ENCODE measurements around the gene CFAP46. TPM values are rescaled to one million over a fixed set of nuclear protein-coding genes. Genes with fewer than 3 reads are reported as not detected.

The CFAP46 gene
- total RNA-seq, 1 experiment from 2014 or later, result 1.6 TPM

DNA sequence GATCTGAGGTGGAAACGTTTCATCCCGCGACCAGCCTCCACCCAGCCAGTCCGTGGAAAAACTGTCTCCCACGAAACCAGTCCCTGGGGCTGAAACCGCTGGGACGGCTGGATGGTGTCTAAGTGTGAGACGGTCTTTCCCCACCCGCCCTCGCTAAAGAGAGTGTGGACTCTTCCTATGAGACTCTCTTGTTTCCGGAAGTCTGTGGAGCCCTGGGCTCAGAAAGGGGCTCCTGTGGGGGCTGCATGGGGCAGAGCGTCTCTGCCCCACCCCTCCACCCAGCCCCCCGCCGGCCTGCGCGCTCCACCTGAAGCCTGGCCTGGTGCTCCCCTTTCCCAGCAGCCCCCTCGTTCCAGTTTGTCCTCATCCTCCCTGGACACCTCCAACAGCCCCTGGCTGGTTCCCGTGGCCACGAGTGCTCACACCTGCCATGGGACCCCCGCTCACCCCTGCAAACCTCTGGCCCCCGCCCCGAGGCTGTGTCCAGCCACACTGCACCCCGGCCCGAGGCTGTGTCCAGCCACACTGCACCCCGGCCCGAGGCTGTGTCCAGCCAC lies 28.7 kb downstream of the CFAP46 start:
- in situ Hi-C loops (cut with HindIII; ENCODE audit: low pct_unique_long_range_greater_than_20kb, low sequenced_read_pairs) (no loop called here), intact Hi-C loops (cut with micrococcal nuclease; ENCODE audit: unreplicated experiment) (no loop called here)
- Histone ChIP-seq H3K27me3 (ENCODE audit: control insufficient read depth, insufficient read depth, low read length) (no peaks in the 10 kb centered on the region; the same call in 1 of the 2 replicates), H3K9me3 (ENCODE audit: control insufficient read depth, insufficient read depth, low read depth, low read length) (no peaks in the 10 kb centered on the region), H3K4me1 (ENCODE audit: control insufficient read depth, insufficient read depth, low read length) (no peaks in the 10 kb centered on the region), H3K4me3 (ENCODE audit: low read depth in 2 of 2, low read length in 2 of 2) (no peak overlapping the region), H3K36me3 (ENCODE audit: control insufficient read depth, insufficient read depth, low read length) (no peaks in the 10 kb centered on the region), H3K27ac (ENCODE audit: low read length) (no peak overlapping the region)
- ATAC-seq (no peak), DNase-seq (ENCODE audit: low read depth, low spot score) (no peak)
- POLR2A ChIA-PET, result no interaction called here
- CTCF ChIA-PET, result no interaction called here
- BruUV-seq (replicated peaks), result no TSS peak
- TF ChIP-seq, protein P1, sequence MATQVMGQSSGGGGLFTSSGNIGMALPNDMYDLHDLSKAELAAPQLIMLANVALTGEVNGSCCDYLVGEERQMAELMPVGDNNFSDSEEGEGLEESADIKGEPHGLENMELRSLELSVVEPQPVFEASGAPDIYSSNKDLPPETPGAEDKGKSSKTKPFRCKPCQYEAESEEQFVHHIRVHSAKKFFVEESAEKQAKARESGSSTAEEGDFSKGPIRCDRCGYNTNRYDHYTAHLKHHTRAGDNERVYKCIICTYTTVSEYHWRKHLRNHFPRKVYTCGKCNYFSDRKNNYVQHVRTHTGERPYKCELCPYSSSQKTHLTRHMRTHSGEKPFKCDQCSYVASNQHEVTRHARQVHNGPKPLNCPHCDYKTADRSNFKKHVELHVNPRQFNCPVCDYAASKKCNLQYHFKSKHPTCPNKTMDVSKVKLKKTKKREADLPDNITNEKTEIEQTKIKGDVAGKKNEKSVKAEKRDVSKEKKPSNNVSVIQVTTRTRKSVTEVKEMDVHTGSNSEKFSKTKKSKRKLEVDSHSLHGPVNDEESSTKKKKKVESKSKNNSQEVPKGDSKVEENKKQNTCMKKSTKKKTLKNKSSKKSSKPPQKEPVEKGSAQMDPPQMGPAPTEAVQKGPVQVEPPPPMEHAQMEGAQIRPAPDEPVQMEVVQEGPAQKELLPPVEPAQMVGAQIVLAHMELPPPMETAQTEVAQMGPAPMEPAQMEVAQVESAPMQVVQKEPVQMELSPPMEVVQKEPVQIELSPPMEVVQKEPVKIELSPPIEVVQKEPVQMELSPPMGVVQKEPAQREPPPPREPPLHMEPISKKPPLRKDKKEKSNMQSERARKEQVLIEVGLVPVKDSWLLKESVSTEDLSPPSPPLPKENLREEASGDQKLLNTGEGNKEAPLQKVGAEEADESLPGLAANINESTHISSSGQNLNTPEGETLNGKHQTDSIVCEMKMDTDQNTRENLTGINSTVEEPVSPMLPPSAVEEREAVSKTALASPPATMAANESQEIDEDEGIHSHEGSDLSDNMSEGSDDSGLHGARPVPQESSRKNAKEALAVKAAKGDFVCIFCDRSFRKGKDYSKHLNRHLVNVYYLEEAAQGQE (IDR thresholded peaks at IDR 0.05; ENCODE audit: insufficient read depth in 1 of 2, low read depth in 2 of 2, low read length in 1 of 2), result no peak
- TF ChIP-seq POLR2AphosphoS5 (IDR thresholded peaks at IDR 0.05; ENCODE audit: low read depth, low read length) (no peak), TCF7L2 (IDR thresholded peaks at IDR 0.05; ENCODE audit: low read depth, low read length) (no peak), SIN3A (IDR thresholded peaks at IDR 0.05; ENCODE audit: borderline replicate concordance, insufficient read depth, low read depth, low read length) (no peak)
- TF ChIP-seq, protein P2, sequence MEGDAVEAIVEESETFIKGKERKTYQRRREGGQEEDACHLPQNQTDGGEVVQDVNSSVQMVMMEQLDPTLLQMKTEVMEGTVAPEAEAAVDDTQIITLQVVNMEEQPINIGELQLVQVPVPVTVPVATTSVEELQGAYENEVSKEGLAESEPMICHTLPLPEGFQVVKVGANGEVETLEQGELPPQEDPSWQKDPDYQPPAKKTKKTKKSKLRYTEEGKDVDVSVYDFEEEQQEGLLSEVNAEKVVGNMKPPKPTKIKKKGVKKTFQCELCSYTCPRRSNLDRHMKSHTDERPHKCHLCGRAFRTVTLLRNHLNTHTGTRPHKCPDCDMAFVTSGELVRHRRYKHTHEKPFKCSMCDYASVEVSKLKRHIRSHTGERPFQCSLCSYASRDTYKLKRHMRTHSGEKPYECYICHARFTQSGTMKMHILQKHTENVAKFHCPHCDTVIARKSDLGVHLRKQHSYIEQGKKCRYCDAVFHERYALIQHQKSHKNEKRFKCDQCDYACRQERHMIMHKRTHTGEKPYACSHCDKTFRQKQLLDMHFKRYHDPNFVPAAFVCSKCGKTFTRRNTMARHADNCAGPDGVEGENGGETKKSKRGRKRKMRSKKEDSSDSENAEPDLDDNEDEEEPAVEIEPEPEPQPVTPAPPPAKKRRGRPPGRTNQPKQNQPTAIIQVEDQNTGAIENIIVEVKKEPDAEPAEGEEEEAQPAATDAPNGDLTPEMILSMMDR (IDR thresholded peaks at IDR 0.05), result no peak

DNA sequence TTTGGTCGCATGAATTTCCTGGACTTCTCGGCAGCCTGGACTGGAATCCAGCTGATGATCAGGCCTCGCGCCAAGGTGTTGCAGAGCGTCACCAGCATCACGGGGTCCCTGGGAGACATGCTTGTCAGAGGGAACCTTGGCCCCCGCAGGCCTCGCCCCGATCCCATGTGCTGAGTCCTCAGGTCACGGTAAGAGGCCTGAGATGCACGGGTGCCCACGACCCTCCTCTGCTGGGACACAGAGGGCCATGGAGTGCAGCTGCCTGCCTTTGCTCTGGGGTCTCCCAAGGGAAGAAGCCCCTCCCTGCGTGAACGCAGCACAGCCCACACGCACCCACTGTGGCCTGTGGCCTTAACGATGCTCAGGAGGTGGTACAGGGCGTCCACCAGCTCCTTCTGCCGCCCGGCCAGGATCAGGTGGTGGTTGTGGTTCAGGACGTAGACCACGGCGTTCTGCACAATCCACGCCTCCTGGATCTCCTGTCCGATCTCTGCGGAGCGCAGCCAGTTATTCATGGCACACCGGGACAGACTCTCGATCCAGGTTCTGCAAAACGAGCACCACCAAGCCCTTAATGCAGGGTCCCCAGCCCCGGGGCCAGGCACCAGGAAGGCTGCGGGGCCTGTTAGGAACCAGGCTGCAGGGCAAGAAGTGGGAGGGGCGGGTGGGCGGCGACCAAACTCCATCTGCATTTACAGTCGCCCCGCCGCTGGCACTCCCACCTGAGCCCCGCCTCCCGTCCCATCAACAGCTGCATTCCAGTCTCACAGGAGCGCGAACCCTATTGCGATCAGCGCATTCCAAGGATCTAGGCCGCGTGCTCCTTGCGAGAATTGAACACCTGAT lies 29.4 kb downstream of the CFAP46 start:
- no TSS peak for BruUV-seq (replicated peaks)
- CTCF ChIA-PET, result no interaction called here
- H3K9me3 ChIP-seq (ENCODE audit: control insufficient read depth, insufficient read depth, low read depth, low read length), result no peaks in the 10 kb centered on the region
- H3K27me3 ChIP-seq (ENCODE audit: control insufficient read depth, insufficient read depth, low read length), result no peaks in the 10 kb centered on the region; the same call in 1 of the 2 replicates
- no peaks in the 10 kb centered on the region for H3K36me3 ChIP-seq (ENCODE audit: control insufficient read depth, insufficient read depth, low read length)
- in situ Hi-C loops (cut with HindIII; ENCODE audit: low pct_unique_long_range_greater_than_20kb, low sequenced_read_pairs) (no loop called here), intact Hi-C loops (cut with micrococcal nuclease; ENCODE audit: unreplicated experiment) (no loop called here)
- H3K27ac ChIP-seq (ENCODE audit: low read length), result no peak overlapping the region
- ATAC-seq, result no peak
- no peak overlapping the region for H3K4me3 ChIP-seq (ENCODE audit: low read depth in 2 of 2, low read length in 2 of 2)
- TF ChIP-seq TCF7L2 (IDR thresholded peaks at IDR 0.05; ENCODE audit: low read depth, low read length) (no peak), POLR2AphosphoS5 (IDR thresholded peaks at IDR 0.05; ENCODE audit: low read depth, low read length) (no peak), SIN3A (IDR thresholded peaks at IDR 0.05; ENCODE audit: borderline replicate concordance, insufficient read depth, low read depth, low read length) (no peak)
- TF ChIP-seq, protein P2 (IDR thresholded peaks at IDR 0.05), result no peak
- TF ChIP-seq, protein P1 (IDR thresholded peaks at IDR 0.05; ENCODE audit: insufficient read depth in 1 of 2, low read depth in 2 of 2, low read length in 1 of 2), result no peak
- POLR2A ChIA-PET, result no interaction called here
- no peak for DNase-seq (ENCODE audit: low read depth, low spot score)
- H3K4me1 ChIP-seq (ENCODE audit: control insufficient read depth, insufficient read depth, low read length), result no peaks in the 10 kb centered on the region

All from Panc1 (cell line).